GM21381 (cell line): ENCODE results near the gene PGA3.
"Not testable (repeated sequence)": the region's sequence is repeated elsewhere in the genome, so short reads cannot be mapped to it uniquely, and the experiment has no call there.

Experiments
- ATAC-seq: cut with Tn5 transposase; IDR thresholded peaks from one replicate; pipeline ENCODE4 v1.9.1; 2021; ENCODE audit warnings: mild to moderate bottlenecking, moderate library complexity; ENCODE audit not compliant: unreplicated experiment

PGA3 gene

DNA sequence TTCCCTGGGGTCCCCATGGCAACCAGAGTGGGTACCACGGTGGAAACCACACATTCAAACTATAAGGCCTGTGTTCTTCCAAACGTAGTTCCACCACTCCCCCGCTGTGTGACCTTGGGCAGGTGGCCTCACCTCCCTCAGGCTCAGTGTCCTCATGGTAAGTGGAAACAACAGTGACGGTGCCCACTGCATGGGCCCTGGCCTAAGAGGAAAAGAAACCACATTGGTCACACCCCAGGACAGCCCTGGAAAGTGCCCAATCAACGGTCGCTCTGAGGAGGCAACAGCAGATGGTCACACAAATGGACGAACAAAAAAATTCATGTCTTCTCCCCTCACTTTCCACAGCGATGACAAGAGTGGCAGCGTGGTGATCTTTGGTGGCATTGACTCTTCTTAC lies 44.8 kb downstream of the PGA3 start:
- not testable (repeated sequence) for ATAC-seq

DNA sequence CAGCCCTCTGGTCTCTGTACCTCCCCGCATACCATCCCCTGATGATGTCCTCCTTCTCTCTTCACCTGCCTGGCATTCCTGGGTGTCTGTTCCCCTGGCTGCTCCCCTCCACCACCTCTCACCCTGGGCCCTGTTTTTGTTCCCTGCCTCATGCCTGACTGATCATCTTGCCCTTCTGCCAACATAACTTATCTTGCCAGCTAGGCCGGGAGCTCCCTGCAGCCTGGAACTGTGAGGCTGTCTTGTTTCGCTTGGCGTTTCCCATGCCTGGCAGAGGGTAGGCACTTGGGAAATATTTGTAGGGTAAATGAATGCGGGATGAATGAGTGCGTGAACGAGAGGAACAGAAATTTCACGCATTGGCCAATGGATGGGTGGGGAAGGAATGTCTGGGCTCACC lies 45.9 kb downstream of the PGA3 start:
- not testable (repeated sequence) for ATAC-seq

DNA sequence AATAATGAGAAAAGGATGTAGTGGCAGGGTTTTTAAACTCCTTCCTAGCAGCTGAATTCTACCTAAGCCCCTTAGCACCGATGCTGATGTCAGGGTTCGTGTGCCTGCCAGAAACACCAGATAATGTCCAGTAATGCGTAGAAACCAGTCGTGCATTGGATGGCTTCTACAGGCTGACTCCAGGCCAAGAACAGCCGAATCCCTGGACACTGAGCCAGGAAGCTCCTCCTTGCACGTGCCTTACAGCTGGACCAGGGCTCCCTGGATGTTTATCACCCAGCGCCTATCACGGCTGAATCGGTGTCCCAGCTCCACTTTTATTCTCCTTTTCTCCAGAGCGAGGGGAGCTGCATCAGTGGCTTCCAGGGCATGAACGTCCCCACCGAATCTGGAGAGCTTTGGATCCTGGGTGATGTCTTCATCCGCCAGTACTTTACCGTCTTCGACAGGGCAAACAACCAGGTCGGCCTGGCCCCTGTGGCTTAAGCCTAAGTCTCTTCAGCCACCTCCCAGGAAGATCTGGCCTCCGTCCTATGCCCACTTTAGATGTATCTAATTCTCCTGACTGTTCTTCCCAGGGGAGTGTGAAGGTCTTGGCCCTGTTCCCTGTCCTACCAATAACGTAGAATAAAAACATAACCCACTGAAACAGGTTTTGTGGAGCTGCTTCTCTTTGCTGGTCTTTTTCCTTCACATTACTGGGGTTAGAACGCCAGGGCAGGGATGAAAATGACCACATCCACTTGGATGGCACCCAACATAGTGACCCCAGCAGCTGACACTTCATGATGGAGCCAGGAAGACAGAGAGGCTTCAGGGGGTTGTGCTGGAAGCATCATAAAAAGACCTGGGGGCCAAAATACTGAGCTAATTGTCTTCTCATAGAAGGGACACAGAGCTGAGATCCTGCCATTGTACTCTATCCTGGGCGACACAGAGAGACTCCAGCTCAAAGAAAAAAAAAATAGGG lies 47.8 kb downstream of the PGA3 start:
- ATAC-seq: not testable (repeated sequence)

DNA sequence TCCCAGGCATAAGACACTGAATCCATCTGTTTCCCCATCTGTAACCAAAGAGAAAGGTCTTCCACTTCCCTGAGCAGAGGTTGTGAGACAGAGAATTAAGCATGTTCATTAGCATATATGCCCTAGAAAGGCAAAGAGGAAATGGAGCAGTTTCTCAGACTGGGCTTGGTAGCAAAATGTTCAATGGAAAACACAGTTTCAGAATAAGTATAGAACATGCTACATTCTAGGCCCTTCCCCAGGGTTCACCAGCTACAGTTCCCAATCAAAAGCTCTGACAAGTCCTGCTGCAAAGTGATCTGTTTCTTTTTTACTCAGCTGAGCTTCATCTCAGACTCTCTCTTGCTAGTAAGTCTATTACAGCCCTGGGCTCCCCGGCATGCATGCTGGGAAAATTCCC lies 49.0 kb downstream of the PGA3 start:
- ATAC-seq: not testable (repeated sequence)

DNA sequence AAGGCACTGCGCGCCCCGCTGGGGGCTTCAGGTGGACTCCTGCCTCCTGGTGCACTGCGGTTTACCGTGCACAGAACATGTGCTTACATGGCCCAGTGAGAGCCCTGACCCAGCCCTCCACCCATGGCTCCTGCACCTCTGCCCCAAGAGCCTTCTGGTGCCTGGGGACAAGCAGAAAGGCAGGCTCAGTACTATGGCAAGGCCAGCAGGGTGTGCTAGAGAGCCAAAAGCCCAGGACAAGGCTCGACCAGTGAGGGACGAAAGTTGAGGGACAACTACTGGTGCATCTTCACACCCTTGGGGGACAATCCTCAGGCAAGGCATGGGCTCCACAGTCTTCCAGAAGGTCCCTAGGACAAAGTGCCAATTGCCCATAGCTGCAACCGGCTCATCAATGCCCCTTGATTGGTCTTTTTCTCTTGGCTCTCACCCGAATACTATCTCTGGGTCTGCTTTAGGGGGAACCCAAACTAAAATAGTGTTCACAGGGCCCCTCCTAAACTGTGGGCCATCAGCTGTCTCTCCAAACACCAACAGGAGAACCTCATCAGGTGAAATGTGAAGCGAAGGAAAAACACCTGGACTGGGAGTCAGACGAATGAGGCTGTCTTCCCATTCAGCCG lies 51.2 kb downstream of the PGA3 start:
- no peak for ATAC-seq

DNA sequence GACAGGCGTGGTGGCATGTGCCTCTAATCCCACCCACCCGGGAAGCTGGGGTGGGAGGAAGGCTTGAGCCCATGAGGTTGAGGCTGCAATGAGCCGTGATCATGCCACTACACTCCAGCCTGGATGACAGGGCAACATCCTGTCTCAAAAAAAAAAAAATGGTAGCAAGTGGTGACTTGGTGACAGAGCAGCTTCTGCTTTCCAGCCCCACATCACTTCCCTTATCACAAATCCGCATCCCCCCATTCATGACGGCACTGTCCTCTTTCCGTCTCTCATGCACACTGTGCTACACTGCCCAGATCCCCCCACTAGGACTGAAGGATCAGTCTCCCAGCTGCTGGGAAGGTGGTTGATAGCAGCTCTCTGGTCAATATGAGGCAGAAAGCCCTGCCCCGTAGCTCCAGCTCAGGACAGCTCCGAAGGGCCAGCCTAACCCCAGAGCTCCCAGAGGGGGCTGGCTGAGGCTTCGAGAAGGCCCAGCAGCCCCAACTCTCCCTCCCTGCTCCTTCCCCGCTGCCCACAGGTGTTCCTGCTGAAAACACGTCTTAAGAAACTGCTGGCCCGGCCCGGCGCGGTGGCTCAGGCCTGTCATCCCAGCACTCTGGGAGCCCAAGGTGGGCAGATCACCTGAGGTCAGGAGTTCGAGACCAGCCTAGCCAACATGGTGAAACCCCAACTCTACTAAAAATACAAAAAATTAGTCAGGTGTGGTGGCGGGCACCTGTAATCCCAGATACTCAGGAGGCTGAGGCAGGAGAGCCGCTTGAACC lies 53.6 kb downstream of the PGA3 start:
- ATAC-seq: no peak

DNA sequence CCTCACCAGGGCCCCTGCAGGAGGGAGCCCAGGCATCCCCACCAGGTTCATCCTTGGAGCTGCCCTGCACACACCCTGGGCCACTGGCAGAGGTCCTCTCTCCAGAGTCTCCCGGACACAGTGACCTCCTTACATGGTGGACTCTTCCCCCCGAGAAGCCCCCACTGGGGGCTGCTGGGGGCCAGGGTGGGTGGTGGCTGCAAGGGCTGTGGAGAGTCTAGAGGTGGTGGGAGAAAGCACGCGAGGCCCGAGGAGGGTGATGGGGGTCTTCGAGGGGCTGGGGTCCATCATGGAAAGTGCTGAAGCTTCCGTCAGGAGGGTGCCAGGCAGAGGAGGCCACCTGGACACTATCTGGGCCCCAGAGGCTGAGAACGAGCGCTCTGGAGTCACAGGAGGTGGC lies 55.2 kb downstream of the PGA3 start:
- ATAC-seq: no peak

DNA sequence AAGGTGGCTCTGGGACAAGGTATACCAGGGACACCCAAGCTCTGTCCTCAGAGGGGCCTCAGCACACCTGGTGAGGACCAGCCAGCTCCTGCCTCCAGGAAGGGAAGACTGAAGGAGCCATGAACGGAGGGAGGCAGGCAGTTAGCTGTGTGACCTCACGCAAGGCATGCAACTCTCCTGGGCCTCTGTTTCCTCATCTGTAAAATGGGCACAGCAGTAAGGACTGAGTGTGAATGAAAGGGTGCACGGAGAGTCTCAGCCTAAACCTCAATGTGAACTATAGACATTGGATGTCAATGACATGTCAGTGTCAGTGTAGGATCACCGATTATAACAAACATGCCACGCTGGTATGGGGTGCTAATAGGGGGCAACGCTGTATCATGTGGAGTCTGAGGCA lies 56.0 kb downstream of the PGA3 start:
- no peak for ATAC-seq
